DMS153 treated with DMSO at 0.1 percent for 48 hours (cell line): ENCODE results near the gene THRB.

ENCODE experiments used
- DNase-seq: peaks from one replicate; lab custom pipeline; 2025; ENCODE audit not compliant: unreplicated experiment; lab: John Stamatoyannopoulos, UW

The THRB gene

DNA sequence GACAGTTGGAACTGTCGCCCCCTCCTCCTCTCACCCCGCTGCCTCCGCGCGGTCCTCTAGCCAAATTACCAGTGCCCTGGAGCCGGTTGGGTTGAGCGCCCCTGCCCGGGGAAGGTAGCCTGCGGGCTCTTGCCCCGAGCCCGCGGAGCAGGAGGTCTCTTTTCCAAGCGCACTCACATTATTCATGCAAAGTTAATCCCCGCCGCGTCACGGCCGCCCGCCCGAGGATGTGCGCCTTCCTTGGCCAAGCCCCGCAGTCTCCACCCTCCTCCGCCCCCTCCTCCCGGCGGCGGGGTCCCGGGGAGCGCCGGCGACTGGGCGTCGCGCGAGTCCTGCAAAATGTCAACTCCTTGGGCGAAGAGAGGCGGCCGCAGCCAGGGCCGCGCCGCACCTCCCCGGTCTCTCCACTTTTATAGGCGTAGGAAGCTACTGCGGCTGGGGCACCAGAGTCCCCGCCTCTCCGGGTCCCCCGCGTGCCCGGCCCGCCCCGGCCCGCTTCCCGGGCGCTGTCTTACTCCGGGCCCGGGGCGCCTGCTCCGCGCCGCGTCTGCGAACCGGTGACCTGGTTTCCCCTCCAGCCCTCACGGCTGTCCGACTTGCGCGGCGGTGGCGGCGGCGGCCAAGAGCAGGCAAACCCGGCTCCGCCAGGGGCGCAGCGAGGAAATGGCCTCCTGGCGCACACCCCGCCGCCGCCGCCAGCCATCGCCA lies at the start of gene THRB:
Gene THRB, minus strand, starts transcription at position 233 of the 708 bp plus-strand sequence.
- DNase-seq: peak; percentile 2

DNA sequence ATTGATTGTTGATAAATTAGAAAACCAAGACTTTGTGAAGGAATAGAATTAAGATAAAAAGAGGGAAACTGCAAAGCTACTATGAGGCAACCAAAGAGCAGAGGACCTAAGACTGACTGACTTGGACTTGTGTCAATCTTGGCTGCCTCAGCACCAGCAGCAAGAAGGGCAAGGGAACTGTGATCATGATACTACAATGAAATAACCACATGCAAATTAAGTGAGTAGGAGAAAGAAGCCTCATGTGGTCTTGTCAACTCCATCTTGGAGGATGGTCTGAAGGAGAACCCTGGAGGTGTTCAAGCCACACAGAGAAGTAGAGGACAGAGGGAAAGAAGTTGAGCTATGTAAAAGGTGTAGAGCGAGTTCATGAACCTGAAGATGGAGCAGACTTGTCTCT lies 47.3 kb upstream of the THRB start:
- no peak for DNase-seq

- DNase-seq: no peak
Measured at GRCh38 chr3:24540821-24541220, 46.2 kb upstream of the THRB start.

GRCh38 chr3:24539699-24540098 lies 45.0 kb upstream of the THRB start:
- no peak for DNase-seq

GRCh38 chr3:24538891-24539290 lies 44.2 kb upstream of the THRB start:
- no peak for DNase-seq

DNA sequence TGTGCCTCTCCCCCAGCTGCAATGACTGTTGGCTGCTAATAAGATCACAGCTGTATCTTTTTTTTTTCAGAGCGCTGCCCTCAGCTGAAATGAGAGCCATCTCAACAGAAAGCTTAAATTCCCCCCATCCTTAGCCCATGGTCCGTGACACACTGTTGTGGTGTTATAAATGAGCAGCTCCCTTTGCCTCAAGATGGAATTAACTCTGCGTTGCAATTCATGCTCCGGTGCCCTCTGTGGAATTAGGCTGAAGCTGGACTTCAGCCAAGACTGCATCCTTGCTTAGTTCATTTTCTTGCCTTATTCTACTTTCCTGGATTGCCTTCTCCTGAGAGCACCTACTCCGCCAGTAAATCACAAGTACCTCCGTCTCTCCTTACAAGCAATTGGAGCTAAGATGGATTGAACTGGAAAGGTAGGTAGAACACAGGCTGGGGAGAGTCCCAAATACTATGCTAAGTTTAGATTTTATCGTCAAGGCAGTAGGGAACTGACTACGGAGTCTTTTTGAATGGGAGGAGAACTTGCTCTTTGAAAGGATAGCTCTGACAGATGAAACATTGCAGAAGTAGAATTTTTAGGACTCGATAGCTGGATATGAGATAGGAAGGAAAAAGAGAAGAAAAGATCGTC lies 39.0 kb upstream of the THRB start:
- DNase-seq: no peak

GRCh38 chr3:24530471-24530870 lies 35.8 kb upstream of the THRB start:
- DNase-seq: no peak

- DNase-seq: no peak
Measured at GRCh38 chr3:24529210-24529609, 34.6 kb upstream of the THRB start.

DNA sequence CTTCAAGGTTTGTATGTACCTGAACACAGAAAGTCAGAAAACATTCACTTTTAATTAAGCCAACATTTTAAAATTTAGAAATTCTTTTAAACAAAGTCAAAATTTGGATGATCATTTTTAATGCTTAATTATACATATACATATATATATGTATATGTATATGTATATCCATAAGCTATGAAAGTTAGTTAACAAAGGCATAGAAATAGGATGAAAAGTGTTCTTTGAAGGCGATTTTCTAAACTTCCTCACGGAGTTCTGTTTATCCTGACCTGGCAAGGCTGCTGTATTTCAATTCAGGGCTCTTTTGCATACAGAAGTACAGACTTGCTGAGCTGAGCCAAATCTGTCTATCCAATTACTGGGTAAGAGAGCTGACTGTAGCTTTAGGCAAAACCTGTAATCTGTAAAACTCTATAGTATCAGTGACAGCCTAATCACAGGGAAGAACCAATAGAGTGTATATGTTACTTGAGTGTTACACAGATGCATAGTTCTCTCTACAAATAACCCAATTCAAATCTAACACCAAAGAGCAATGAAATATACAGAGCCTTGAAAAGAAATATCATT lies 32.1 kb upstream of the THRB start:
- no peak for DNase-seq

DNA sequence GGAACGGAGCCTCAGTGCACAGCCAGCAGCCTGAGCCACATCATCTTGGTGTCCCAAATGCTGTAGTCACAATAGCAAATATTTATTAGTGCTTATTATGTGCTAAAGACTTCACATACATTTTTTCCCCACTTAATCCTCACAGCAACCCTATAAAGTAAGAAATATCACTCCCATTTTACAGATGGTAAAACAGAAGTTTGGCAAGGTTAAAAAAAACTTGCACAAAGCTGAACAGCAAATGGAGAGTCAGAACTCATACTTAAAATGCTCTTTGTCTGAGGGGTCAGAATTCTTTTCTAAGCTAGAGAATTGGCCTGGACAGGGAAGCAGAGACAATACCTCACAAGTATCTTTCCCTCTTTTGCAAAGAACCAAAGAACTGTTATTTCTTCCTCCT lies 30.9 kb upstream of the THRB start:
- no peak for DNase-seq

DNA sequence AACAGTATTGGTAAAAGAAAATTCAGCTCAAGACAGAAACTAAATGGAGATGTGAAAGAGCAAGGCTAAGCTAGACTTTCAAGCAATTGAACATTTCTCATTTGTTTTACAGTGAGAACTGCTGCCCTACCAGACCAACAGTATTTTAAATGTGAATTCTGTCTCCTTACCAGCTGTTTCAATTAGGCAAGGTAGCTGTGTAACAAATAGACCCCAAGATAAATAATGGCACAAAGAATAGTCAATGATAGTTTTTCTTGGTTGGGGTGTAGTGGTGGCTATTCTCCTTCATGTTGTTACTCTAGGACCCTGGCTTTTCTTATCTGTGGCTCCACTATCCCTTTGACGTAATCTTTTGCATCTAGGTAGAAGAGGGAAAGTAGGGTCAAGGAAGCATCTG lies 30.4 kb upstream of the THRB start:
- DNase-seq: no peak

DNA sequence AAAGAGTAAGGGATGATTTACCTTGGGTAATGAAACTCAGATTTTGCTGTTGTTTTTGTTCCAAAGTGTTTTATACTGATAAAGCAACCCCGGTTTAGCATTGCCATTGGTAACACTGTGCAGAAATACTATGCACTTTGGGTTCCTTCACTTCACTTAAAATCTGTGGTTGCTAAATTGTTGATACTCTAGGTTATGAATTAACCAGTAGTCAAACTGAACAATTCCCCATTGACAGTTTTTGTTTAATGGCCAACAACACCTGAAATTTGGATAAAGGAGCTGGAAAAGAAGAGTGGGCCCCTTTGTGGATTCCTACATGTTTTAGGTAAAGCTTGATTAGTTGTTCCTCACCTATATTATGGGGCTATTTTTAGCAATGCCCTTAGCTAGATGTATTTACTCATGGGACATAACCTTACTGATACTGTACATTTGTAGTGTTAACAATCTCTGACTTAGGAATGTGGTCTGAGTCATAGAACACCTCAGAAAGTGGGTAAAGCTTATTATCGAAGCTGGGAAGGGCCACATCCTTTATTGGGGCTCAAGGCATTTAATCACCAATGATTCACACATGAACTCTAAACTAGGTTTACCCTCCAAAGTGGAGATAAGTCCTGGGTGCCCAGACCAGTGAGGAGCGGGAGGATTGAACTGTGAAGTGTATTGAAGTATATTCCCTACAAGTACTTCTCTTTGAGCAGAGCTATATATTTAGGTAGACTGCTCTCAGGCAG lies 29.5 kb upstream of the THRB start:
- no peak for DNase-seq

DNA sequence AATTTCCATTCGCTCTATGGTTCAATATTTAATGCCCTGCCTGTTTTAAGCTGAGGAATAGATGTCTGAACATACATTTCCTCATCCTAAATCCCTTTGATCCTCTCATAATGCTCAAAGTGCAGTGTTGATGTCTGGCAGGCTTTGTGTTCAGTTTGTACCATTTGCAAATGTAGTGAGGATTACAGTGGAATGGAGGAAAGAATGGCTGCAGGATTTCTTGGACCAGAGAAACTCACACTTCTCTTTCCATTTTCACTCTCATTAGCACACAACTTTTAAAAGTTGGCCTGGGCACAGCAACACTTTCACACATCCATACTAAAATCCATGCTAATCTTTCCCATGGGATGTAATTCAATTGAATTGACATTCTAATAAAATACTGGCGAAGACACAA lies 28.6 kb upstream of the THRB start:
- DNase-seq: no peak

DNA sequence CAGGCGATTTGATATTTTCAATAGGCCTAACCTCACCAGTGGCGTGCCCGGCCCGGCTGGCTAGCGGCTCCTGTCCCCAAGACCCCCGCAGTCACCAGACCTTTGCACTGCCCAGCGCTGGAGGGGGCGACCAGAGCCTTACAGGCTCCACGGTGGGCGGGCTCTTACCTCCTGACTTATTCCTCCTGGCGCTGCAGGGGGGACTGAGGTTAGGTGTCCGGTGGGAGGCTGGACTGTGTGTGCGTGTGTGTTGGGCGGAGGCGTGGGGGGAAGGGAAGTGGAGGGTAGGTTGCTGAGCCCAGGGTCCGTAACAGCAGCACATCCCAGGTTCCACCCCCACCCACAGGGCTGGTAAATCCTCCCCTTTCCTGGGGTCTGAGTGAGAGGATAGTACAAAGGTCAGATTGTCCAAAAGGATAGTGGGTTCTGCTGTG lies 27.5 kb upstream of the THRB start:
- DNase-seq: no peak

GRCh38 chr3:24521420-24522145 lies 26.9 kb upstream of the THRB start:
- DNase-seq: no peak

GRCh38 chr3:24520976-24521419 lies 26.3 kb upstream of the THRB start:
- DNase-seq: no peak

- DNase-seq: no peak
Measured at GRCh38 chr3:24520101-24520495, 25.4 kb upstream of the THRB start.

- no peak for DNase-seq
Measured at GRCh38 chr3:24519368-24520100, 24.9 kb upstream of the THRB start.

DNA sequence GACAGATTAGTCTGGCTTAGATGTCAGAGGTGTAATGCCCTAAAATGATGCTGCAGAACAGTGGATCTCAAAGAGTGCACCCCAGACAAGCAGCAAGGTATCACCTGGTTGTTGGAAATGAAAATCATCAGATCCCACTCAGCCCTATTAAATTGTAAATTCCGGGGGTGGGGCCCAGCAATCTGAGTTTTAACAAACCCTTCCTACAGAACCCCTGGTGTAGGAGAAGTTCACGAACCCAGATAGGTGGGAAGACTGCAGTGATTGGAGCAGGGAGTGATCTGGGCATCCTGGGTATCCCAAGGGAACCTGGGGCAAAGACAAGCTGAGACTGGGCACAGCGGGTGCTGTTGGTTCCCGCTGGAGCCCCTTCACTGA lies 24.3 kb upstream of the THRB start:
- no peak for DNase-seq

GRCh38 chr3:24514119-24514518 lies 19.5 kb upstream of the THRB start:
- DNase-seq: no peak
